Measurements from ENCODE around the gene C21orf91. TPM values are rescaled to one million over a fixed set of nuclear protein-coding genes. Genes with fewer than 3 reads are reported as not detected.

C21orf91 gene
- total and polyA plus RNA-seq, 9 of the 15 experiments (the other 6 are each of a cell fraction or from before 2014, with no cell fraction given) = 3.9 to 14.1 (median 12.1) TPM

DNA sequence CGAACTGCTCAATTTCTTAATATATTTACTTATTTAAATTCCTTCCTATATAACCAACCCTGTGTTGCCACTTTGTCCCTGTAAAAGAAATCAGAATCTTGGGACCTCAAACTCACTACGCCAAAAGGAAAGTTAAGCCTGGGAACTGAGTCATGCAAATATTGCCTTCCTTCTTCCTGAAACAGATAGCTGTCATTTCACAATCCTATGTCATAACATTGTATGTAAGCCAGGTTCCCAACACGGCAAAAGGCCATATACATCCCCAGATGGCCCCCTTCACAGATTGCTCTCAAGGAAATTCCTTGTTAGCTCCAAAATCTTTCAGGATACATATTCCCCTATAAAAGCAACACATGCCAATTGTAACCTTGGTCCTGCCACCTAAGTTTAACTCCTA is 39.7 kb downstream of the C21orf91 start:
- FAIRE-seq (no peak), DNase-seq (ENCODE audit: extremely low read depth in 1 of 4, low spot score in 3 of 4) (no peak), ATAC-seq (no peak)
- Histone ChIP-seq H3K4me2 (ENCODE audit: insufficient read depth, low read length) (no peak overlapping the region), H3K9me1 (ENCODE audit: control insufficient read depth, insufficient read depth, low read length) (no peaks in the 10 kb centered on the region), H3K27ac (ENCODE audit: extremely low read depth, low read depth, low read length) (no peak overlapping the region), H3K4me1 (replicated peaks in 1 of 2; ENCODE audit: control insufficient read depth in 2 of 2, insufficient read depth in 2 of 2, low read length in 2 of 2) (no peaks in the 10 kb centered on the region; a peak in 1 of 5 replicates), H3K36me3 (ENCODE audit: control insufficient read depth, insufficient read depth, low read length) (no peaks in the 10 kb centered on the region), H2AFZ (ENCODE audit: low read depth, low read length) (no peak overlapping the region), H4K20me1 (replicated peaks; ENCODE audit: control insufficient read depth, insufficient read depth, low read length) (no peaks in the 10 kb centered on the region), H3K9ac (ENCODE audit: insufficient read depth in 1 of 2, low read depth in 2 of 2, low read length in 2 of 2) (no peak overlapping the region), H3K27me3 (ENCODE audit: control insufficient read depth in 2 of 2, insufficient read depth in 2 of 2, low read length in 2 of 2) (no peaks in the 10 kb centered on the region), H3K79me2 (ENCODE audit: control insufficient read depth, insufficient read depth, low read length) (no peaks in the 10 kb centered on the region), H3K4me3 (no peak overlapping the region), H3K9me3 (replicated peaks; ENCODE audit: control insufficient read depth, insufficient read depth, low read depth, low read length) (no peaks in the 10 kb centered on the region)
- ChIA-PET POLR2A (no interaction called here), CTCF (ENCODE audit: low intra/inter-chr PET ratio) (no interaction called here)
- no peak for TF ChIP-seq SLC30A9 (CRISPR knock-in tag; IDR thresholded peaks at IDR 0.05)
- peak; percentile 41 for TF ChIP-seq CEBPB (tag; IDR thresholded peaks at IDR 0.05)
- TF ChIP-seq SRF (CRISPR knock-in tag; IDR thresholded peaks at IDR 0.05) = no peak
- TF ChIP-seq CEBPG (CRISPR knock-in tag; IDR thresholded peaks at IDR 0.05) = no peak
- peak in 1 of 2 experiments; percentile 57; a peak in 2 of 4 replicates for TF ChIP-seq CEBPG (tag; conservative IDR thresholded peaks at IDR 0.05 in 1 of 2, IDR thresholded peaks at IDR 0.05 in 1 of 2)
- no peak for TF ChIP-seq ZNF583 (CRISPR knock-in tag; IDR thresholded peaks at IDR 0.05)
- no peak for TF ChIP-seq DNMT1 (IDR thresholded peaks at IDR 0.05)
- TF ChIP-seq ZNF764 (CRISPR knock-in tag; IDR thresholded peaks at IDR 0.05; ENCODE audit: low read depth) = no peak
- TF ChIP-seq, protein P1, sequence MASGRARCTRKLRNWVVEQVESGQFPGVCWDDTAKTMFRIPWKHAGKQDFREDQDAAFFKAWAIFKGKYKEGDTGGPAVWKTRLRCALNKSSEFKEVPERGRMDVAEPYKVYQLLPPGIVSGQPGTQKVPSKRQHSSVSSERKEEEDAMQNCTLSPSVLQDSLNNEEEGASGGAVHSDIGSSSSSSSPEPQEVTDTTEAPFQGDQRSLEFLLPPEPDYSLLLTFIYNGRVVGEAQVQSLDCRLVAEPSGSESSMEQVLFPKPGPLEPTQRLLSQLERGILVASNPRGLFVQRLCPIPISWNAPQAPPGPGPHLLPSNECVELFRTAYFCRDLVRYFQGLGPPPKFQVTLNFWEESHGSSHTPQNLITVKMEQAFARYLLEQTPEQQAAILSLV (tag; IDR thresholded peaks at IDR 0.05) = no peak
- TF ChIP-seq ZBTB7A (IDR thresholded peaks at IDR 0.05; ENCODE audit: borderline replicate concordance, control insufficient read depth, low read depth, low read length) = no peak
- TF ChIP-seq, protein P2, sequence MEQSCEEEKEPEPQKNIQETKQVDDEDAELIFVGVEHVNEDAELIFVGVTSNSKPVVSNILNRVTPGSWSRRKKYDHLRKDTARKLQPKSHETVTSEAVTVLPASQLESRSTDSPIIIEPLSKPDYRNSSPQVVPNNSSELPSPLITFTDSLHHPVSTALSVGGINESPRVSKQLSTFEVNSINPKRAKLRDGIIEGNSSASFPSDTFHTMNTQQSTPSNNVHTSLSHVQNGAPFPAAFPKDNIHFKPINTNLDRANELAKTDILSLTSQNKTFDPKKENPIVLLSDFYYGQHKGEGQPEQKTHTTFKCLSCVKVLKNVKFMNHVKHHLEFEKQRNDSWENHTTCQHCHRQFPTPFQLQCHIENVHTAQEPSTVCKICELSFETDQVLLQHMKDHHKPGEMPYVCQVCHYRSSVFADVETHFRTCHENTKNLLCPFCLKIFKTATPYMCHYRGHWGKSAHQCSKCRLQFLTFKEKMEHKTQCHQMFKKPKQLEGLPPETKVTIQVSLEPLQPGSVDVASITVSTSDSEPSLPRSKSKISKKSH (CRISPR knock-in tag; IDR thresholded peaks at IDR 0.05) = no peak
- no peak for TF ChIP-seq SMARCC2 (IDR thresholded peaks at IDR 0.05; ENCODE audit: low read depth)
- no peak for TF ChIP-seq KLF16 (IDR thresholded peaks at IDR 0.05)
- BruUV-seq (replicated peaks) = no TSS peak
- intact Hi-C loops (cut with micrococcal nuclease) = no loop called here
- 8% methylated on average over 3 of the region's 3 CpGs for WGBS (ENCODE audit: insufficient coverage, low coverage, missing lambda C conversion rate)
- in situ Hi-C loops (cut with MboI) = no loop called here
